A673 (cell line): ENCODE data around the gene MICAL2. TPM values are rescaled to one million over a fixed set of nuclear protein-coding genes. Genes with fewer than 3 reads are reported as not detected.

Source experiments
- BruUV-seq: library from RNA; stranded (reverse); fragments of 400-500 nt; replicated peaks from 2 replicates; lab custom pipeline; 2021; lab: Mats Ljungman, UMichigan
- CTCF ChIA-PET: fragments of 300-600 bp; sonication (Branson Sonifier 250); formaldehyde crosslinking; loops from one replicate; lab custom pipeline; 2022; ENCODE audit warnings: antibody characterized with exemption; lab: Charles Lee
- POLR2A ChIA-PET: fragments of 300-600 bp; sonication (Branson Sonifier 250); formaldehyde crosslinking; loops from one replicate; lab custom pipeline; 2022; ENCODE audit warnings: antibody characterized with exemption; ENCODE audit not compliant: low non-redundant PET; lab: Charles Lee
- DNase-seq: peaks from one replicate; pipeline ENCODE4 v3.0.0-alpha.2; 2015; ENCODE audit warnings: low spot score
- H3K27ac ChIP-seq: fragments of 200-600 bp; sonication (generic); 2 replicates; pipeline ENCODE4 v1.5.1; 2016; ENCODE audit warnings: mixed run types, low read depth, mild to moderate bottlenecking, mixed read lengths, antibody characterized with exemption, low read length; ENCODE audit not compliant: poor library complexity, severe bottlenecking
- H3K27me3 ChIP-seq: fragments of 200-600 bp; sonication (generic); replicated peaks from 2 replicates; pipeline ENCODE4 v1.6.1; 2017; ENCODE audit warnings: mixed run types, low read depth, mild to moderate bottlenecking, mixed read lengths, antibody characterized with exemption, low read length; ENCODE audit not compliant: insufficient read depth, poor library complexity
- H3K36me3 ChIP-seq: fragments of 200-600 bp; sonication (generic); 2 replicates; pipeline ENCODE4 v1.6.1; 2016; ENCODE audit warnings: mixed run types, mild to moderate bottlenecking, mixed read lengths, antibody characterized with exemption, low read length; ENCODE audit not compliant: insufficient read depth, poor library complexity, severe bottlenecking
- H3K4me1 ChIP-seq: fragments of 200-600 bp; sonication (generic); 2 replicates; pipeline ENCODE4 v1.6.1; 2017; ENCODE audit warnings: mixed run types, mild to moderate bottlenecking, mixed read lengths, antibody characterized with exemption, low read length; ENCODE audit not compliant: insufficient read depth, poor library complexity, severe bottlenecking
- H3K4me3 ChIP-seq: fragments of 200-600 bp; sonication (generic); 2 replicates; pipeline ENCODE4 v1.5.1; 2016; ENCODE audit warnings: low read depth, mixed run types, mild to moderate bottlenecking, mixed read lengths, low read length; ENCODE audit not compliant: poor library complexity, severe bottlenecking
- H3K9me3 ChIP-seq: fragments of 200-600 bp; sonication (generic); 2 replicates; pipeline ENCODE4 v1.6.1; 2016; ENCODE audit warnings: mixed run types, low read depth, mild to moderate bottlenecking, mixed read lengths, antibody characterized with exemption, low read length; ENCODE audit not compliant: poor library complexity, severe bottlenecking
- EZH2 ChIP-seq: fragments of 200-600 bp; sonication (generic); IDR thresholded peaks from 2 replicates; pipeline ENCODE4 v1.6.1; 2017; ENCODE audit warnings: borderline replicate concordance, low read depth, mild to moderate bottlenecking, mixed read lengths, antibody characterized with exemption, low read length; ENCODE audit not compliant: poor library complexity, severe bottlenecking
- intact Hi-C: fragments of 100-400 bp; cut with micrococcal nuclease; formaldehyde crosslinking; loops from one replicate; pipeline ENCODE4 v1.10.0; 2022; ENCODE audit not compliant: unreplicated experiment
- total RNA-seq: library from RNA; stranded (reverse); gene quantifications from 2 replicates; pipeline ENCODE4 v1.2.3, GENCODE V29; 2021
- TF ChIP-seq, protein P1 (sequence below): fragments of 300-800, 200-600 bp; sonication (generic); conservative IDR thresholded peaks from 2 replicates; pipeline ENCODE4 v1.5.1; 2017; ENCODE audit warnings: low read depth, mild to moderate bottlenecking, antibody characterized with exemption, low read length, moderate library complexity, mixed read lengths

Gene MICAL2
- total RNA-seq, 1 experiment from 2014 or later, result 1.1 TPM

DNA sequence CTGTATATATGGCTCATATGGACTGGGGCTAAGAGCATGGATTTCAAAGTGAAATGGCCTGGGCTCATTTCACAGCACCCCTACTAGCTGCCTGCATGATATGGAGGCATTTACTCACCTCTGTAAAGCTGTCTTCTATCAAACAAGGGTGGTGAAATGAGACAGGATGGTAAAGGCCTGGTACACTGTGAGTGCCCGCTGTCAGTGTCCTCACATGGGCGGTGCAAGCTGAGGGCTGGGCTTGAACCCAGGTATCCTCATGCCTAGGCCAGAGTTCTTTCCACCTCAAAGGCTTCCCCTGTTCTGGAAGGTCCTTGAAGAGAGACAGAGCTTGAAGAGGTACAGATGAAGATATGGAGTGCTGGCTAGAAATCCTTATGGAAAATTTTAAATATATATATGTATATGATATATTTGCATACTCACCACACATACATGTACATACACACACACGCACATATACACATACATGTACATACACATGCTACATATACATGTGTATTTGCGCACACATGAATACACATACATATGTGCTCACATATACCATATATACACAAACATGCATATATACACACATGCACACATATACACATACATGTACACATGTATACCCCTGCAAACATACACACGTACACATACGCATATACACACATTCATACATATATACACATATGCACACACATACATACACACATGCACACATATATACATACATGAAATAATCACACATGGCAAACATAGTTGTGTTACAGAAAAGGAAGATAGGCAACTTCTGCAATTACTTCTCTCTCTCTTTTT lies 44.7 kb downstream of the MICAL2 start:
- ChIA-PET POLR2A (no interaction called here), CTCF (no interaction called here)
- no peaks in the 10 kb centered on the region for H3K27me3 ChIP-seq
- no TSS peak for BruUV-seq
- H3K9me3 ChIP-seq, result no peaks in the 10 kb centered on the region
- no peaks in the 10 kb centered on the region for H3K36me3 ChIP-seq
- DNase-seq, result no peak
- no peaks in the 10 kb centered on the region for H3K4me1 ChIP-seq
- no peak overlapping the region for H3K27ac ChIP-seq
- intact Hi-C loops, result no loop called here
- no peak for TF ChIP-seq EZH2
- TF ChIP-seq, protein P1, sequence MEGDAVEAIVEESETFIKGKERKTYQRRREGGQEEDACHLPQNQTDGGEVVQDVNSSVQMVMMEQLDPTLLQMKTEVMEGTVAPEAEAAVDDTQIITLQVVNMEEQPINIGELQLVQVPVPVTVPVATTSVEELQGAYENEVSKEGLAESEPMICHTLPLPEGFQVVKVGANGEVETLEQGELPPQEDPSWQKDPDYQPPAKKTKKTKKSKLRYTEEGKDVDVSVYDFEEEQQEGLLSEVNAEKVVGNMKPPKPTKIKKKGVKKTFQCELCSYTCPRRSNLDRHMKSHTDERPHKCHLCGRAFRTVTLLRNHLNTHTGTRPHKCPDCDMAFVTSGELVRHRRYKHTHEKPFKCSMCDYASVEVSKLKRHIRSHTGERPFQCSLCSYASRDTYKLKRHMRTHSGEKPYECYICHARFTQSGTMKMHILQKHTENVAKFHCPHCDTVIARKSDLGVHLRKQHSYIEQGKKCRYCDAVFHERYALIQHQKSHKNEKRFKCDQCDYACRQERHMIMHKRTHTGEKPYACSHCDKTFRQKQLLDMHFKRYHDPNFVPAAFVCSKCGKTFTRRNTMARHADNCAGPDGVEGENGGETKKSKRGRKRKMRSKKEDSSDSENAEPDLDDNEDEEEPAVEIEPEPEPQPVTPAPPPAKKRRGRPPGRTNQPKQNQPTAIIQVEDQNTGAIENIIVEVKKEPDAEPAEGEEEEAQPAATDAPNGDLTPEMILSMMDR, result no peak
- no peak overlapping the region for H3K4me3 ChIP-seq

DNA sequence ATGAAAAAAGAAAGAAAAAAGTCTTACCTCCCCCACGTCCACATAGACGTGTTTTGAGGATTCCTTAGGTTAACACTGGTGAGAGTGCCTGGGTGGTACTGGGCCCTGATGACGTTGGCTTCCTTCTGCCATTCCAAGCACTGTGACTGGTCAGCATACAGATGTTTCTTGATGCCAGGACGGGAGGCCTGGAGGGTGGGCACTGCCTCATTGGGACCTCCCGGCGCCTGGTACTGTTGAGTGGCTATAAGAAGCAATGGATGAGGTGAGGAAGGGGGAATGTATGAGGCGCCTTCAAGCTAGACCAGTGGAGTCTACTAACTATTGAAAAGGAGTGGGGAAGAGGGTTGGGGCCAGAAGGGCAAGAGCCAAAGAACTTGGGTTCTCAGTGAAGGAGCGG lies 45.3 kb downstream of the MICAL2 start:
- intact Hi-C loops, result no loop called here
- CTCF ChIA-PET, result no interaction called here

DNA sequence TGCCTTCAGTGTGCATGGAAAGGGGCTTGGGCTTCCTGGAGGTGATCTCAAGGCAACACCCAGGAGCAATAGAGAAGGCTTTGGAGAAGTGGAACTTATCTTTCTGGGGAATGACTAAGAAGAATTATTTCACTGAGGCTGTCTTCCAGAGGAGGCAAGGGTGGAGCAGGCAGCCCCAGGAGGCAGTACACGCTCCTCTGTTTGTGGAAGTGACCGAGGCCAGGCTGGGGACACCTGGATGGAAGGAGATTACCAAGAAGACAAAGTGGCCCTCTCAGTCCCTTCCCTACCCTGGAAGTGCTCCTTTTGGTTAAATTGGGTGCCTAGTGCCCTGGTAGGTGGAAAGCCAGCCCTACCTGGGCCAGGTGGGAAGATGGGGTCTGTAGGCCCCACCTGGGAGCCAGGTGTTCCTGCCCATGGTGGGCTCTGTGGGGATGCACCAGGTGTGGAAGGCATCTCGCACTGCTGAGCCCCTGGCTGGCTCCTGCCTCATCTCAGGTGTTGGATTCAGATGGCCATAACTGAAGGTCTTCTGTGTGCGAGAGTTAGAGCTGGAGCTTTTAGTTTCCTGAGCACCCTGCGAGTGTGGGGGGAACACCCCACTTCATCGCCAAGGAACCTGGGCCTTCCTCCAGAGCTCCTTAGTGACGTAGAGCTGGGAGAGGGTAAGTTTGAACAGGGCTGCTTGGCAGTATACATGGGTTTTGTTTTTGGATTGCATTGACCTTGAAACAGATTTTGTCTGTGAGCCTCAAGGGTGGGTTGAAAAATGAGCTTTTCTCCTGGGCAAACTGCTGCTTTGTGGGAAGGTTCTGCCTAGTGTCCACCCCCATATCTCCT lies 46.1 kb downstream of the MICAL2 start:
- ChIA-PET POLR2A (no interaction called here), CTCF (no interaction called here)
- no peak for DNase-seq
- intact Hi-C loops, result no loop called here
- TF ChIP-seq, protein P1, result no peak
- TF ChIP-seq EZH2, result no peak
- Histone ChIP-seq H3K27ac (no peak overlapping the region), H3K27me3 (no peaks in the 10 kb centered on the region), H3K4me1 (no peaks in the 10 kb centered on the region), H3K9me3 (no peaks in the 10 kb centered on the region), H3K36me3 (no peaks in the 10 kb centered on the region), H3K4me3 (no peak overlapping the region)
- BruUV-seq, result no TSS peak

More for the DNA sequence above, 45.3 kb downstream of the MICAL2 start:
- Histone ChIP-seq H3K4me3 (no peak overlapping the region), H3K27me3 (no peaks in the 10 kb centered on the region), H3K27ac (no peak overlapping the region), H3K36me3 (no peaks in the 10 kb centered on the region), H3K9me3 (no peaks in the 10 kb centered on the region), H3K4me1 (no peaks in the 10 kb centered on the region)
- TF ChIP-seq EZH2, result no peak
- TF ChIP-seq, protein P1, result no peak
- BruUV-seq, result no TSS peak
- POLR2A ChIA-PET, result no interaction called here
- DNase-seq, result no peak
